ENCODE data around the gene GDF10. TPM values are rescaled to one million over a fixed set of nuclear protein-coding genes. Genes with fewer than 3 reads are reported as not detected.

Gene GDF10
- total and polyA plus RNA-seq, 2 experiments from 2014 or later, result 2.5 to 5.7 TPM

DNA sequence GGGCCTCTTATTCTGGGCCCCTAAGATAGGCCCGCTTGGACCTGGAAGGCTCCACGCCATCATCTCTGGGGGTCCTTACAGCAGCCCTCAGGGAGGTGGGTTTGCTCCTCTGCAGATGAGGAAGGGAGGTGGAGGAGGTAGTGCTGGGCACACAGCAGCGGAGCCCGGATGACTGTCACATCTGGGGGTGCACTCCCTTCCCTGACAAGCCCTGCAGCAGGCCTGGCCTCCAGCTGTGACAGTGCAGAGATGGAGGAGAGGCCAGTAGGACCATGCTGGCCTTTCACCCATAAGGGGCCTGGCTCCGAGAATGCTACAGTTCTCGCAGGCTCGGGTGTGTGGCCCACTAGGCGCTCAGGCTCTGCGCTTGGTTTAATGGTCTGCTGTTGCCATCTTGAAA is 31.5 kb downstream of the GDF10 start:
- Histone ChIP-seq H3K27me3 (no peaks in the 10 kb centered on the region), H3K4me3 (no peak overlapping the region), H3K9me2 (replicated peaks; ENCODE audit: insufficient read depth) (no peaks in the 10 kb centered on the region), H3K4me1 (ENCODE audit: insufficient read depth) (peaks cover 5% of the 10 kb centered on the region), H4K20me1 (ENCODE audit: insufficient read depth, poor library complexity, severe bottlenecking) (no peaks in the 10 kb centered on the region), H3K79me2 (no peaks in the 10 kb centered on the region), H2AFZ (no peak overlapping the region), H3K27ac (no peak overlapping the region), H3K36me3 (replicated peaks; ENCODE audit: insufficient read depth, low read depth) (no peaks in the 10 kb centered on the region), H3K4me2 (no peak overlapping the region), H3K9me3 (ENCODE audit: low read depth) (no peaks in the 10 kb centered on the region)
- TF ChIP-seq, protein P1, sequence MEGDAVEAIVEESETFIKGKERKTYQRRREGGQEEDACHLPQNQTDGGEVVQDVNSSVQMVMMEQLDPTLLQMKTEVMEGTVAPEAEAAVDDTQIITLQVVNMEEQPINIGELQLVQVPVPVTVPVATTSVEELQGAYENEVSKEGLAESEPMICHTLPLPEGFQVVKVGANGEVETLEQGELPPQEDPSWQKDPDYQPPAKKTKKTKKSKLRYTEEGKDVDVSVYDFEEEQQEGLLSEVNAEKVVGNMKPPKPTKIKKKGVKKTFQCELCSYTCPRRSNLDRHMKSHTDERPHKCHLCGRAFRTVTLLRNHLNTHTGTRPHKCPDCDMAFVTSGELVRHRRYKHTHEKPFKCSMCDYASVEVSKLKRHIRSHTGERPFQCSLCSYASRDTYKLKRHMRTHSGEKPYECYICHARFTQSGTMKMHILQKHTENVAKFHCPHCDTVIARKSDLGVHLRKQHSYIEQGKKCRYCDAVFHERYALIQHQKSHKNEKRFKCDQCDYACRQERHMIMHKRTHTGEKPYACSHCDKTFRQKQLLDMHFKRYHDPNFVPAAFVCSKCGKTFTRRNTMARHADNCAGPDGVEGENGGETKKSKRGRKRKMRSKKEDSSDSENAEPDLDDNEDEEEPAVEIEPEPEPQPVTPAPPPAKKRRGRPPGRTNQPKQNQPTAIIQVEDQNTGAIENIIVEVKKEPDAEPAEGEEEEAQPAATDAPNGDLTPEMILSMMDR (IDR thresholded peaks at IDR 0.05; ENCODE audit: poor library complexity), result no peak
- TF ChIP-seq EZH2 (IDR thresholded peaks at IDR 0.05; ENCODE audit: borderline replicate concordance) (no peak), EZH2phosphoT487 (IDR thresholded peaks at IDR 0.05; ENCODE audit: low read depth, severe bottlenecking, unreplicated experiment) (no peak)
- DNase-seq (ENCODE audit: low spot score), result no peak
- 94% methylated on average over 9 of the region's 9 CpGs for WGBS (ENCODE audit: low lambda C conversion rate, missing lambda C conversion rate)

DNA sequence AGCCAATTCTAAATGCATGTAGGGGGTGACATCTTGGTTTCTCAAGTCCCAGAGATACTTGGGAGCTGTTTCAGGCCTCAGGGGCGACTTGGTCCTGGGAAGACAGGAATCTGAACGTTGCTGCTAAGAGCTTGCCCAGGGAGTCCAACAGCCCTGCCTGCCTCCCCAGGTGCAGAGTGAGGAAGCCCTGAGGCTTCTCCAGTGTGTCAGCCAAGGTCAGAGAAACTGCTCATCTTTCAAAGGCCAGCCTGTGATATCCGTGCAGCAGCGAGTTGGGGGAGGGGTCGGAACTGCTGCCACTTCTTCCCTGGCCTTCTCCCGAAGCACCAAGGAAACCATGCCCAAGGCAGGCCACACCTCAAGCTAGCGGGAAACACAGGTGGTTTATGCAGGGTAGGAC is 32.0 kb downstream of the GDF10 start:
- Histone ChIP-seq H3K9me3 (ENCODE audit: low read depth) (no peaks in the 10 kb centered on the region), H3K4me3 (no peak overlapping the region), H3K36me3 (replicated peaks; ENCODE audit: insufficient read depth, low read depth) (no peaks in the 10 kb centered on the region), H3K4me2 (no peak overlapping the region), H3K9me2 (replicated peaks; ENCODE audit: insufficient read depth) (no peaks in the 10 kb centered on the region), H2AFZ (no peak overlapping the region), H3K27ac (no peak overlapping the region), H3K4me1 (ENCODE audit: insufficient read depth) (peaks cover 5% of the 10 kb centered on the region), H3K79me2 (no peaks in the 10 kb centered on the region), H4K20me1 (ENCODE audit: insufficient read depth, poor library complexity, severe bottlenecking) (no peaks in the 10 kb centered on the region), H3K27me3 (no peaks in the 10 kb centered on the region)
- DNase-seq (ENCODE audit: low spot score), result no peak
- WGBS (ENCODE audit: low lambda C conversion rate, missing lambda C conversion rate), result 67% methylated on average over 7 of the region's 7 CpGs
- no peak for TF ChIP-seq EZH2 (IDR thresholded peaks at IDR 0.05; ENCODE audit: borderline replicate concordance)
- no peak for TF ChIP-seq EZH2phosphoT487 (IDR thresholded peaks at IDR 0.05; ENCODE audit: low read depth, severe bottlenecking, unreplicated experiment)
- TF ChIP-seq, protein P1 (IDR thresholded peaks at IDR 0.05; ENCODE audit: poor library complexity), result no peak

DNA sequence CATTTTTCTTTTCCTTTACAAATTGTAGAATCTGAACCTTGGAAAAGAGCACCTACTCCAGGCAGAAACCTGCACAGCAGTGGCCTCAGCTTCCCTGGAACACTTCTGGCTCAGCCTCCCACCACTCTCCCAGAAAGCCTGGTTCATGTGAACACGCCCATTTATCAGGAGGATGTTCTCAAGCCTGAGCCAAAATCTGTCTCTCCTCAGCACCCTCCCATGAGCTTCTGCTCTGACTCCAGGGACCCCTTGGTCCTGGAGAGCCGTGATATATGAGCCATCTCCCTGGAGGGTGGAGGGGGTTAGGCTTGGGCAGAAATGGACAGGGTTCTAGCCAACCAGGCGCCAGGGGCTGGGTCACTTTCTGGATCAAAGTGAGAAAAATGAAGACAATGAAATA is 32.4 kb downstream of the GDF10 start:
- Histone ChIP-seq H3K79me2 (no peaks in the 10 kb centered on the region), H4K20me1 (ENCODE audit: insufficient read depth, poor library complexity, severe bottlenecking) (no peaks in the 10 kb centered on the region), H3K4me3 (no peak overlapping the region), H2AFZ (no peak overlapping the region), H3K4me2 (no peak overlapping the region), H3K27me3 (no peaks in the 10 kb centered on the region), H3K9me3 (ENCODE audit: low read depth) (no peaks in the 10 kb centered on the region), H3K27ac (no peak overlapping the region), H3K36me3 (replicated peaks; ENCODE audit: insufficient read depth, low read depth) (no peaks in the 10 kb centered on the region), H3K9me2 (replicated peaks; ENCODE audit: insufficient read depth) (no peaks in the 10 kb centered on the region), H3K4me1 (ENCODE audit: insufficient read depth) (peaks cover 10% of the 10 kb centered on the region)
- DNase-seq (ENCODE audit: low spot score), result no peak
- WGBS (ENCODE audit: low lambda C conversion rate, missing lambda C conversion rate), result 85% methylated on average over 3 of the region's 3 CpGs
- TF ChIP-seq, protein P1 (IDR thresholded peaks at IDR 0.05; ENCODE audit: poor library complexity), result no peak
- no peak for TF ChIP-seq EZH2 (IDR thresholded peaks at IDR 0.05; ENCODE audit: borderline replicate concordance)
- TF ChIP-seq EZH2phosphoT487 (IDR thresholded peaks at IDR 0.05; ENCODE audit: low read depth, severe bottlenecking, unreplicated experiment), result no peak

DNA sequence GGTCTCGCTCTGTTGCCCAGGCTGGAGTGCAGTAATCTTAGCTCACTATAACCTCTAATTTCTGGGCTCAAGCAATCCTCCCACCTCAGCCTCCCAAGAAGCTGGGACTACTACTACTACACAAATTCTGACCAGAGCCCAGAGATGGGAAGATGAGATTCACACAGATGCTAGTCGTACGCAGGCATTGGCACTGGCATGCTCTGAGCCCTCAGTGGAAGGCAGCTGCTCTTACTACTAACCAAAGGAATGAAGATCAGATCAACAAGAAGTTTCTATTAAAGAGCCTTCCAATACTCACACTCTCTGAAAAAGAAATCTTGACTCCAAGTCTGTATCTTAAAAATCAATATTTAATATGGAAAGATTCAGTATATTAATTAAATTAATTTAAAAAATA is 32.9 kb downstream of the GDF10 start:
- no peaks in the 10 kb centered on the region for H3K79me2 ChIP-seq
- H3K4me3 ChIP-seq, result no peak overlapping the region
- H3K27me3 ChIP-seq, result no peaks in the 10 kb centered on the region
- 83% methylated on average over 3 of the region's 3 CpGs for WGBS (ENCODE audit: low lambda C conversion rate, missing lambda C conversion rate)
- DNase-seq (ENCODE audit: low spot score), result no peak
- H3K9me2 ChIP-seq (replicated peaks; ENCODE audit: insufficient read depth), result no peaks in the 10 kb centered on the region
- H3K9me3 ChIP-seq (ENCODE audit: low read depth), result no peaks in the 10 kb centered on the region
- H3K27ac ChIP-seq, result no peak overlapping the region
- no peaks in the 10 kb centered on the region for H4K20me1 ChIP-seq (ENCODE audit: insufficient read depth, poor library complexity, severe bottlenecking)
- no peak overlapping the region for H2AFZ ChIP-seq
- H3K4me2 ChIP-seq, result no peak overlapping the region
- TF ChIP-seq EZH2 (IDR thresholded peaks at IDR 0.05; ENCODE audit: borderline replicate concordance) (no peak), EZH2phosphoT487 (IDR thresholded peaks at IDR 0.05; ENCODE audit: low read depth, severe bottlenecking, unreplicated experiment) (no peak)
- TF ChIP-seq, protein P1 (IDR thresholded peaks at IDR 0.05; ENCODE audit: poor library complexity), result no peak
- no peaks in the 10 kb centered on the region for H3K36me3 ChIP-seq (replicated peaks; ENCODE audit: insufficient read depth, low read depth)
- peaks cover 11% of the 10 kb centered on the region for H3K4me1 ChIP-seq (ENCODE audit: insufficient read depth)
